H1 (cell line): ENCODE data around the gene GRAMD1C. TPM values are rescaled to one million over a fixed set of nuclear protein-coding genes. Genes with fewer than 3 reads are reported as not detected.

Source experiments
- CTCF ChIA-PET: fragments of 300-600 bp; sonication (Branson Sonifier 250); formaldehyde crosslinking; loops from one replicate; lab custom pipeline; 2021; ENCODE audit not compliant: partially characterized antibody; lab: Charles Lee
- POLR2A ChIA-PET: fragments of 300-600 bp; sonication (Branson Sonifier 250); formaldehyde crosslinking; loops from one replicate; lab custom pipeline; 2021; ENCODE audit warnings: inconsistent platforms; ENCODE audit not compliant: partially characterized antibody; lab: Charles Lee
- DNase-seq, 2 experiments: peaks; one replicate each; pipeline versions ENCODE4 v3.0.0 to v3.0.0-alpha.2; 2010 to 2022; ENCODE audit warnings: low spot score in 2 of 2, low read depth in 1 of 2, mixed read lengths in 1 of 2
- FAIRE-seq: peaks from 2 replicates; lab custom pipeline; 2011; peaks lifted over from hg19 to GRCh38; lab: Jason Lieb, UNC
- H2AFZ ChIP-seq: 2 replicates; pipeline ENCODE4 v1.8.1; 2012; ENCODE audit warnings: low read length, inconsistent platforms
- H2AK5ac ChIP-seq: 2 replicates; pipeline ENCODE4 v1.6.1; 2013; ENCODE audit warnings: low read depth, low read length
- H2BK120ac ChIP-seq: replicated peaks from 2 replicates; pipeline ENCODE3; 2013; ENCODE audit warnings: low read depth, low read length, inconsistent platforms
- H2BK12ac ChIP-seq: 2 replicates; pipeline ENCODE4 v1.6.1; 2013; ENCODE audit warnings: low read depth, low read length
- H2BK15ac ChIP-seq: 2 replicates; pipeline ENCODE4 v1.6.1; 2013; ENCODE audit warnings: low read length
- H2BK20ac ChIP-seq: 2 replicates; pipeline ENCODE4 v1.6.1; 2013; ENCODE audit warnings: low read length
- H2BK5ac ChIP-seq: 2 replicates; pipeline ENCODE4 v1.6.1; 2013; ENCODE audit warnings: low read depth, low read length
- H3K14ac ChIP-seq: 2 replicates; pipeline ENCODE4 v1.6.1; 2013; ENCODE audit warnings: inconsistent platforms; ENCODE audit not compliant: insufficient read length
- H3K18ac ChIP-seq: 2 replicates; pipeline ENCODE4 v1.6.1; 2013; ENCODE audit warnings: low read length; ENCODE audit errors: extremely low read depth
- H3K23ac ChIP-seq: 2 replicates; pipeline ENCODE4 v1.6.1; 2013; ENCODE audit warnings: inconsistent platforms; ENCODE audit not compliant: insufficient read length
- H3K23me2 ChIP-seq: 2 replicates; pipeline ENCODE4 v1.6.1; 2013; ENCODE audit warnings: low read depth, low read length
- H3K27ac ChIP-seq: 2 replicates; pipeline ENCODE4 v1.6.1; 2011; ENCODE audit warnings: low read depth, low read length, inconsistent platforms
- H3K27me3 ChIP-seq, 4 experiments: replicated peaks in 1 of 4; 1 replicate in 1 of 4; 2 replicates in 3 of 4; pipeline versions ENCODE4 v1.6.1 to v1.8.1; 2011 to 2013; ENCODE audit warnings: low read length in 3 of 4, mild to moderate bottlenecking in 3 of 4, inconsistent platforms in 2 of 4, mixed read lengths in 2 of 4, moderate library complexity in 1 of 4; ENCODE audit not compliant: control insufficient read depth in 3 of 4, insufficient read depth in 3 of 4; ENCODE audit errors: extremely low read depth in 1 of 4
- H3K36me3 ChIP-seq, 4 experiments: 2 replicates each; pipeline versions ENCODE4 v1.6.1 to v1.8.1; 2011 to 2013; ENCODE audit warnings: mild to moderate bottlenecking in 4 of 4, low read length in 3 of 4, moderate library complexity in 2 of 4, control low read depth in 1 of 4, inconsistent platforms in 1 of 4; ENCODE audit not compliant: insufficient read depth in 4 of 4, control insufficient read depth in 2 of 4
- H3K4ac ChIP-seq: replicated peaks from 2 replicates; pipeline ENCODE3; 2013; ENCODE audit warnings: low read length, low read depth, mixed read lengths, inconsistent platforms; ENCODE audit not compliant: insufficient read length
- H3K4me1 ChIP-seq, 4 experiments: replicated peaks in 1 of 4; 1 replicate in 1 of 4; 2 replicates in 3 of 4; pipeline versions ENCODE4 v1.6.1 to v1.8.1; 2011 to 2013; ENCODE audit warnings: low read length in 3 of 4, inconsistent platforms in 2 of 4, mixed read lengths in 1 of 4; ENCODE audit not compliant: insufficient read depth in 4 of 4, control insufficient read depth in 3 of 4
- H3K4me2 ChIP-seq, 2 experiments: 2 replicates each; pipeline versions ENCODE4 v1.6.1 to v1.8.1; 2011 to 2013; ENCODE audit warnings: low read depth in 2 of 2, low read length in 2 of 2, control low read depth in 1 of 2, inconsistent platforms in 1 of 2, mild to moderate bottlenecking in 1 of 2; ENCODE audit not compliant: insufficient read depth in 1 of 2
- H3K4me3 ChIP-seq, 4 experiments: fragments of 200-600, 300-600 bp in 1 of 4; sonication (generic), shearing (Covaris generic), sonication (Bioruptor Twin) in 1 of 4; 2 replicates each; pipeline versions ENCODE4 v1.5.1 to v1.8.1; 2011 to 2016; ENCODE audit warnings: low read length in 4 of 4, low read depth in 3 of 4, control low read depth in 2 of 4, inconsistent platforms in 2 of 4, mild to moderate bottlenecking in 2 of 4, mixed read lengths in 1 of 4, moderate library complexity in 1 of 4; ENCODE audit not compliant: insufficient read depth in 2 of 4; ENCODE audit errors: extremely low read depth in 1 of 4
- H3K56ac ChIP-seq: replicated peaks from 2 replicates; pipeline ENCODE3; 2013; ENCODE audit warnings: low read depth, mild to moderate bottlenecking, mixed read lengths, low read length, inconsistent platforms; ENCODE audit not compliant: insufficient read length
- H3K79me1 ChIP-seq: 2 replicates; pipeline ENCODE4 v1.6.1; 2013; ENCODE audit warnings: low read depth, low read length, control low read depth
- H3K79me2 ChIP-seq, 2 experiments: 2 replicates each; pipeline versions ENCODE4 v1.6.1 to v1.8.1; 2012 to 2013; ENCODE audit warnings: low read length in 2 of 2, mild to moderate bottlenecking in 2 of 2, inconsistent platforms in 1 of 2; ENCODE audit not compliant: insufficient read depth in 2 of 2, control insufficient read depth in 1 of 2
- H3K9ac ChIP-seq, 4 experiments: replicated peaks in 1 of 4; 1 replicate in 1 of 4; 2 replicates in 3 of 4; pipeline versions ENCODE4 v1.6.1 to v1.8.1; 2011 to 2013; ENCODE audit warnings: low read depth in 3 of 4, low read length in 3 of 4, control low read depth in 2 of 4, mild to moderate bottlenecking in 2 of 4, moderate library complexity in 2 of 4, inconsistent platforms in 1 of 4; ENCODE audit errors: extremely low read depth in 1 of 4
- H3K9me3 ChIP-seq, 2 experiments: 2 replicates each; pipeline versions ENCODE4 v1.6.1 to v1.8.1; 2012 to 2013; ENCODE audit warnings: mild to moderate bottlenecking in 2 of 2, moderate library complexity in 2 of 2, control low read depth in 1 of 2, inconsistent platforms in 1 of 2, low read depth in 1 of 2, low read length in 1 of 2, mixed read lengths in 1 of 2; ENCODE audit not compliant: insufficient read depth in 2 of 2
- H4K20me1 ChIP-seq, 2 experiments: replicated peaks in 1 of 2; 2 replicates each; pipeline versions ENCODE3 to v1.8.1; 2011 to 2013; ENCODE audit warnings: inconsistent platforms in 2 of 2, low read length in 2 of 2, mild to moderate bottlenecking in 1 of 2; ENCODE audit not compliant: insufficient read depth in 2 of 2, control insufficient read depth in 1 of 2
- H4K5ac ChIP-seq: 2 replicates; pipeline ENCODE4 v1.6.1; 2013; ENCODE audit warnings: low read length, low read depth, mixed read lengths, inconsistent platforms; ENCODE audit not compliant: insufficient read length
- H4K8ac ChIP-seq: 2 replicates; pipeline ENCODE4 v1.8.0; 2013; ENCODE audit warnings: mild to moderate bottlenecking, moderate library complexity, low read length, inconsistent platforms; ENCODE audit not compliant: insufficient read depth; ENCODE audit errors: extremely low read depth
- H4K91ac ChIP-seq: replicated peaks from 2 replicates; pipeline ENCODE3; 2013; ENCODE audit warnings: low read length, mixed read lengths, inconsistent platforms; ENCODE audit not compliant: insufficient read length
- ASH2L ChIP-seq: fragments of 200-600, 300-600 bp; sonication (generic); IDR thresholded peaks from one replicate; pipeline ENCODE4 v1.7.1; 2017; ENCODE audit warnings: low read length
- BCL11A ChIP-seq, 2 experiments: IDR thresholded peaks; one replicate each; pipeline ENCODE4 v1.6.1; 2011; ENCODE audit warnings: low read depth in 2 of 2, low read length in 2 of 2, mild to moderate bottlenecking in 2 of 2
- FOSL1 ChIP-seq: IDR thresholded peaks from 2 replicates; pipeline ENCODE4 v1.6.1; 2011; ENCODE audit warnings: mild to moderate bottlenecking, low read depth, low read length, moderate library complexity; ENCODE audit not compliant: insufficient read depth
- GABPA ChIP-seq: IDR thresholded peaks from 2 replicates; pipeline ENCODE4 v1.6.1; 2011; ENCODE audit warnings: mild to moderate bottlenecking, low read length, moderate library complexity, borderline replicate concordance; ENCODE audit not compliant: insufficient read depth
- HDAC2 ChIP-seq, 2 experiments: fragments of 300-600 bp in 1 of 2; sonication (generic) in 1 of 2; IDR thresholded peaks; 2 replicates each; pipeline ENCODE4 v1.6.1; 2011 to 2012; ENCODE audit warnings: low read depth in 2 of 2, low read length in 2 of 2, mild to moderate bottlenecking in 2 of 2, moderate library complexity in 2 of 2, borderline replicate concordance in 1 of 2, inconsistent platforms in 1 of 2
- KDM4A ChIP-seq: IDR thresholded peaks from one replicate; pipeline ENCODE4 v1.7.1; 2012; ENCODE audit warnings: low read depth, mild to moderate bottlenecking, moderate library complexity, low read length, inconsistent platforms; ENCODE audit not compliant: severe bottlenecking
- NANOG ChIP-seq: IDR thresholded peaks from 2 replicates; pipeline ENCODE4 v1.6.1; 2011; ENCODE audit warnings: low read length, low read depth, mild to moderate bottlenecking, inconsistent platforms; ENCODE audit not compliant: insufficient read depth, poor library complexity, severe bottlenecking
- SIN3A ChIP-seq, 2 experiments: IDR thresholded peaks in 1 of 2; conservative IDR thresholded peaks in 1 of 2; 2 replicates each; pipeline ENCODE4 v1.6.1; 2011 to 2012; ENCODE audit warnings: low read length in 2 of 2, improper control_type of control experiment in 1 of 2, low read depth in 1 of 2, mild to moderate bottlenecking in 1 of 2
- TAF1 ChIP-seq: IDR thresholded peaks from 2 replicates; pipeline ENCODE4 v1.6.1; 2011; ENCODE audit warnings: mild to moderate bottlenecking, low read depth, low read length
- TAF7 ChIP-seq: optimal IDR thresholded peaks from 2 replicates; pipeline ENCODE3; 2011; ENCODE audit warnings: low read depth, mild to moderate bottlenecking, inconsistent platforms, low read length, moderate library complexity, borderline replicate concordance
- YY1 ChIP-seq: IDR thresholded peaks from 2 replicates; pipeline ENCODE4 v1.6.1; 2011; ENCODE audit warnings: low read depth, mild to moderate bottlenecking, low read length
- ZNF274 ChIP-seq: IDR thresholded peaks from 2 replicates; pipeline ENCODE4 v1.7.0; 2012; ENCODE audit warnings: low read length, borderline replicate concordance; ENCODE audit errors: extremely low read depth
- WGBS, 2 experiments: shearing (Covaris generic) in 1 of 2; methylation state at CpG; one replicate each; pipeline versions ENCODE4 v1.1.6 to v1.1.7; 2013 to 2015; ENCODE audit warnings: low lambda C conversion rate in 2 of 2, mixed read lengths in 2 of 2, inconsistent platforms in 1 of 2, low coverage in 1 of 2, missing lambda C conversion rate in 1 of 2; ENCODE audit not compliant: insufficient replicate concordance in 2 of 2, insufficient coverage in 1 of 2, insufficient read length in 1 of 2; ENCODE audit errors: extremely low coverage in 1 of 2, missing lambda C conversion rate in 1 of 2; 5-methylcytosine and 5-hydroxymethylcytosine counted together
- polyA plus RNA-seq, 7 experiments: library from polyadenylated mRNA; depleted of rRNA in 3 of 7; stranded (reverse) in 5 of 7; unstranded in 2 of 7; fragments of >200 nt in 5 of 7; fragments of 200-250 nt in 2 of 7; gene quantifications; 1 replicate in 5 of 7; 2 replicates in 1 of 7; 4 replicates in 1 of 7; pipeline versions ENCODE4 v1.2.1 to v1.2.3, GENCODE V29; 2011 to 2013; ENCODE audit warnings: missing spikeins in 2 of 7, mixed read lengths in 2 of 7
- total RNA-seq: library from RNA; stranded (reverse); fragmentation: NEBNext Ultra II Directional; extraction: Animal tissue kit (Norgen Biotek cat#: 25700); gene quantifications from 2 replicates; pipeline ENCODE4 v1.2.1, GENCODE V29; 2021
- TF ChIP-seq, protein P1 (sequence below): IDR thresholded peaks from 2 replicates; pipeline ENCODE4 v1.6.1; 2012; ENCODE audit warnings: inconsistent platforms

Gene GRAMD1C
- total and polyA plus RNA-seq, 2 of the 8 experiments (the other 6 are each of a cell fraction or from before 2014, with no cell fraction given) = 0.62 to 2.1 TPM

DNA sequence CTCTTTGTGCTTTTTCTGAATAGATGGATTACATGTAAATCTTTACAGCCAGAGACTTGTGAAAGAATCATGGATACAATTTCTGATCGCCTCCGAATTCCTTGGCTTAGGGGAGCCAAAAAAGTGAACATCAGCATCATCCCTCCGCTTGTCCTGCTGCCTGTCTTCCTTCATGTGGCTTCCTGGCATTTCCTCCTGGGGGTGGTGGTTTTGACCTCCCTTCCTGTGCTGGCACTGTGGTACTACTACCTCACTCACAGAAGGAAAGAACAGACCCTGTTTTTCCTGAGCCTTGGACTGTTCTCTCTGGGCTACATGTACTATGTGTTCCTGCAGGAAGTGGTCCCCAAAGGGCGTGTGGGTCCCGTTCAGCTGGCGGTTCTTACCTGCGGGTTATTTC lies 115.1 kb downstream of the GRAMD1C start:
- no peaks in the 10 kb centered on the region for H4K20me1 ChIP-seq
- H4K91ac ChIP-seq = no peak overlapping the region
- no peak overlapping the region for H3K9ac ChIP-seq
- no peaks in the 10 kb centered on the region for H3K79me2 ChIP-seq
- peaks cover 0 to 2% (median 0%) of the 10 kb centered on the region in 4 experiments; a peak in 3 of 7 replicates for H3K4me1 ChIP-seq
- no peak overlapping the region for H4K8ac ChIP-seq
- no peak overlapping the region for H2BK120ac ChIP-seq
- H3K4me3 ChIP-seq = no peak overlapping the region
- H3K14ac ChIP-seq = no peak overlapping the region
- no peaks in the 10 kb centered on the region for H3K9me3 ChIP-seq
- no peak overlapping the region for H2BK20ac ChIP-seq
- peaks cover 3 to 10% (median 6%) of the 10 kb centered on the region in 4 experiments; a peak in 4 of 8 replicates for H3K36me3 ChIP-seq
- no peak overlapping the region for H2BK15ac ChIP-seq
- no peak overlapping the region for H3K23ac ChIP-seq
- H4K5ac ChIP-seq = no peak overlapping the region
- 88% methylated on average over 7 of the region's 7 CpGs; no CpG with 5 or more reads in 1 of the 2 experiments for WGBS, 2 experiments
- ChIA-PET CTCF (no interaction called here), POLR2A (interaction anchor here (1.0 kb wide), 1 partner anchor 8 kb away, joined by 4 read pairs; no protein-coding TSS in a partner anchor)
- H3K56ac ChIP-seq = no peak overlapping the region
- H3K23me2 ChIP-seq = no peaks in the 10 kb centered on the region
- no peak overlapping the region for H2BK5ac ChIP-seq
- DNase-seq (no peak), FAIRE-seq (no peak)
- H3K18ac ChIP-seq = no peak overlapping the region
- H3K27me3 ChIP-seq = 0 out of 7 replicates have a peak, but pooled peaks cover 0 to 3% (median 1%) of the 10 kb centered on the region in 4 experiments
- no peak overlapping the region for H2AFZ ChIP-seq
- no peak overlapping the region for H3K27ac ChIP-seq
- H3K4me2 ChIP-seq = no peak overlapping the region
- no peak overlapping the region for H2AK5ac ChIP-seq
- H3K79me1 ChIP-seq = no peaks in the 10 kb centered on the region
- H3K4ac ChIP-seq = no peak overlapping the region
- no peak overlapping the region for H2BK12ac ChIP-seq
- no peak for TF ChIP-seq KDM4A
- TF ChIP-seq SIN3A (conservative IDR thresholded peaks at IDR 0.05 in 1 of 2, IDR thresholded peaks at IDR 0.05 in 1 of 2; ENCODE audit: low read depth in 1 of 2, low read length in 2 of 2) = no peak
- no peak for TF ChIP-seq FOSL1
- no peak for TF ChIP-seq TAF1
- no peak for TF ChIP-seq HDAC2 (IDR thresholded peaks at IDR 0.05; ENCODE audit: borderline replicate concordance in 1 of 2, low read depth in 2 of 2, low read length in 2 of 2)
- TF ChIP-seq BCL11A (IDR thresholded peaks at IDR 0.05; ENCODE audit: low read depth in 2 of 2, low read length in 2 of 2) = no peak
- no peak for TF ChIP-seq YY1
- no peak for TF ChIP-seq NANOG
- TF ChIP-seq TAF7 = no peak
- TF ChIP-seq, protein P1, sequence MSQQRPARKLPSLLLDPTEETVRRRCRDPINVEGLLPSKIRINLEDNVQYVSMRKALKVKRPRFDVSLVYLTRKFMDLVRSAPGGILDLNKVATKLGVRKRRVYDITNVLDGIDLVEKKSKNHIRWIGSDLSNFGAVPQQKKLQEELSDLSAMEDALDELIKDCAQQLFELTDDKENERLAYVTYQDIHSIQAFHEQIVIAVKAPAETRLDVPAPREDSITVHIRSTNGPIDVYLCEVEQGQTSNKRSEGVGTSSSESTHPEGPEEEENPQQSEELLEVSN = no peak
- TF ChIP-seq GABPA = no peak
- TF ChIP-seq ZNF274 = no peak
- TF ChIP-seq ASH2L = no peak
